Measurements from ENCODE around the gene ZNF467. TPM values are rescaled to one million over a fixed set of nuclear protein-coding genes. Genes with fewer than 3 reads are reported as not detected.

ZNF467 gene
- total and polyA plus RNA-seq, 2 donors (not counting 1 experiment from before 2014, with no cell fraction given), result 0.39 to 1.1 TPM

- DNase-seq (no peak), ATAC-seq (ENCODE audit: low read depth) (no peak)
- peaks cover 18% of the 10 kb centered on the region for H3K27me3 Mint-ChIP-seq
- Histone ChIP-seq H3K4me2 (replicated peaks; ENCODE audit: low read depth, low read length, poor library complexity, severe bottlenecking) (no peak overlapping the region), H3K27ac (ENCODE audit: low read length in 2 of 2) (no peak overlapping the region), H3K79me2 (ENCODE audit: control insufficient read depth, insufficient read depth, low read length) (no peaks in the 10 kb centered on the region), H3K4me3 (ENCODE audit: control extremely low read depth in 1 of 5, extremely low read depth in 1 of 5, insufficient read depth in 1 of 5, low read depth in 2 of 5, low read length in 4 of 5) (no peak overlapping the region), H2AFZ (ENCODE audit: insufficient read depth, low read depth, low read length, poor library complexity, severe bottlenecking) (no peak overlapping the region), H3K9ac (ENCODE audit: low read length) (no peak overlapping the region), H3K27me3 (replicated peaks in 1 of 4; ENCODE audit: control extremely low read depth in 1 of 4, control insufficient read depth in 3 of 4, insufficient read depth in 4 of 4, low read length in 3 of 4) (no peaks in the 10 kb centered on the region), H3K9me3 (ENCODE audit: control extremely low read depth in 1 of 3, control insufficient read depth in 2 of 3, insufficient read depth in 1 of 3, low read length in 2 of 3) (peaks cover 0 to 3% (median 0%) of the 10 kb centered on the region in 3 donors), H4K20me1 (ENCODE audit: control insufficient read depth, insufficient read depth, low read length, poor library complexity, severe bottlenecking) (no peaks in the 10 kb centered on the region), H3K36me3 (replicated peaks in 1 of 2; ENCODE audit: control extremely low read depth in 1 of 2, control insufficient read depth in 1 of 2, extremely low read depth in 1 of 2, insufficient read depth in 2 of 2, low read length in 1 of 2) (no peaks in the 10 kb centered on the region), H3K4me1 (ENCODE audit: control insufficient read depth in 2 of 2, insufficient read depth in 2 of 2, low read length in 2 of 2) (no peaks in the 10 kb centered on the region)
- no peak overlapping the region for H3K27ac Mint-ChIP-seq
- 95% methylated on average over 10 of the region's 10 CpGs for WGBS (ENCODE audit: insufficient coverage)
- intact Hi-C loops (cut with micrococcal nuclease), result no loop called here
- no peaks in the 10 kb centered on the region for H3K4me1 Mint-ChIP-seq
- POLR2A ChIA-PET, result no interaction called here
- CTCF ChIA-PET, result interaction anchor here (1.4 kb wide), 1 partner anchor 9 kb away, joined by 3 read pairs; no protein-coding TSS in a partner anchor
- TF ChIP-seq EZH2 (IDR thresholded peaks at IDR 0.05; ENCODE audit: borderline replicate concordance, insufficient read depth, low read depth, low read length, poor library complexity, severe bottlenecking) (no peak), CTCF (IDR thresholded peaks at IDR 0.05) (no peak)
- no peak overlapping the region for H3K4me3 Mint-ChIP-seq
- no peaks in the 10 kb centered on the region for H3K9me3 Mint-ChIP-seq (ENCODE audit: insufficient read depth)
These were observed 10.8 kb downstream of the ZNF467 start for GRCh38 chr7:149762610-149763009.

- H3K27ac ChIP-seq (ENCODE audit: low read length in 2 of 2), result no peak overlapping the region
- peaks cover 0 to 6% (median 0%) of the 10 kb centered on the region in 3 donors for H3K9me3 ChIP-seq (ENCODE audit: control extremely low read depth in 1 of 3, control insufficient read depth in 2 of 3, insufficient read depth in 1 of 3, low read length in 2 of 3)
- no peak overlapping the region for H3K4me2 ChIP-seq (replicated peaks; ENCODE audit: low read depth, low read length, poor library complexity, severe bottlenecking)
- ChIA-PET CTCF (interaction anchor here (1.4 kb wide), 1 partner anchor 9 kb away, joined by 3 read pairs; no protein-coding TSS in a partner anchor), POLR2A (no interaction called here)
- Mint-ChIP-seq H3K9me3 (ENCODE audit: insufficient read depth) (no peaks in the 10 kb centered on the region), H3K4me1 (no peaks in the 10 kb centered on the region), H3K27ac (no peak overlapping the region), H3K27me3 (peaks cover 18% of the 10 kb centered on the region), H3K4me3 (no peak overlapping the region)
- H2AFZ ChIP-seq (ENCODE audit: insufficient read depth, low read depth, low read length, poor library complexity, severe bottlenecking), result no peak overlapping the region
- H3K79me2 ChIP-seq (ENCODE audit: control insufficient read depth, insufficient read depth, low read length), result no peaks in the 10 kb centered on the region
- no peaks in the 10 kb centered on the region for H3K4me1 ChIP-seq (ENCODE audit: control insufficient read depth in 2 of 2, insufficient read depth in 2 of 2, low read length in 2 of 2)
- H3K4me3 ChIP-seq (ENCODE audit: control extremely low read depth in 1 of 5, extremely low read depth in 1 of 5, insufficient read depth in 1 of 5, low read depth in 2 of 5, low read length in 4 of 5), result no peak overlapping the region
- no peaks in the 10 kb centered on the region for H4K20me1 ChIP-seq (ENCODE audit: control insufficient read depth, insufficient read depth, low read length, poor library complexity, severe bottlenecking)
- 100% methylated on average over 2 of the region's 4 CpGs for WGBS (ENCODE audit: insufficient coverage)
- no peak for ATAC-seq (ENCODE audit: low read depth)
- H3K36me3 ChIP-seq (replicated peaks in 1 of 2; ENCODE audit: control extremely low read depth in 1 of 2, control insufficient read depth in 1 of 2, extremely low read depth in 1 of 2, insufficient read depth in 2 of 2, low read length in 1 of 2), result no peaks in the 10 kb centered on the region
- DNase-seq, result no peak
- TF ChIP-seq EZH2 (IDR thresholded peaks at IDR 0.05; ENCODE audit: borderline replicate concordance, insufficient read depth, low read depth, low read length, poor library complexity, severe bottlenecking), result no peak
- no peak for TF ChIP-seq CTCF (IDR thresholded peaks at IDR 0.05)
- intact Hi-C loops (cut with micrococcal nuclease), result no loop called here
- no peaks in the 10 kb centered on the region for H3K27me3 ChIP-seq (replicated peaks in 1 of 4; ENCODE audit: control extremely low read depth in 1 of 4, control insufficient read depth in 3 of 4, insufficient read depth in 4 of 4, low read length in 3 of 4)
- H3K9ac ChIP-seq (ENCODE audit: low read length), result no peak overlapping the region
These were observed 11.3 kb downstream of the ZNF467 start for GRCh38 chr7:149762089-149762488.

All from B cell (primary cell).